NCI-H2029 (cell line): ENCODE measurements around the gene WWOX.

ENCODE experiments used
- DNase-seq: peaks from one replicate; lab custom pipeline; 2025; lab: John Stamatoyannopoulos, UW

The WWOX gene

DNA sequence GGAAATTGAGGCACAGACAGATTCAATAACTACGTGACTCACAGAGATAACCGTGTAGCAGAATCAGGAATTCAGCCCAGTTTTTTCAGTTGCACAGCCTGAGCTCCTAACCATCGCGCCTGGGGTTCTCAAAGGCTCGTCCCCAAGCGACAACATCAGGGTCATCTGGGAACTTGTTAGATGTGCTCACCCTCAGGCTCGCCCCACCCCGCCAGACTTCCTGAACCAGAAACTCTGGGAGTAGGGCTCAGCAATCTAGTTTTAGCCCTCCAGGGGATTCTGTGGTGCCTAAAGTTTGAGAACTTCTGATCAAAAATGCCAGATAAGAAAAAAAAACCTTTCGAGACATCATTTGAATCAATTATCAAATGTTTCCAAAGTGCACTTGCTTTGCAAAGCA lies 559.8 kb downstream of the WWOX start:
- DNase-seq, result no peak

DNA sequence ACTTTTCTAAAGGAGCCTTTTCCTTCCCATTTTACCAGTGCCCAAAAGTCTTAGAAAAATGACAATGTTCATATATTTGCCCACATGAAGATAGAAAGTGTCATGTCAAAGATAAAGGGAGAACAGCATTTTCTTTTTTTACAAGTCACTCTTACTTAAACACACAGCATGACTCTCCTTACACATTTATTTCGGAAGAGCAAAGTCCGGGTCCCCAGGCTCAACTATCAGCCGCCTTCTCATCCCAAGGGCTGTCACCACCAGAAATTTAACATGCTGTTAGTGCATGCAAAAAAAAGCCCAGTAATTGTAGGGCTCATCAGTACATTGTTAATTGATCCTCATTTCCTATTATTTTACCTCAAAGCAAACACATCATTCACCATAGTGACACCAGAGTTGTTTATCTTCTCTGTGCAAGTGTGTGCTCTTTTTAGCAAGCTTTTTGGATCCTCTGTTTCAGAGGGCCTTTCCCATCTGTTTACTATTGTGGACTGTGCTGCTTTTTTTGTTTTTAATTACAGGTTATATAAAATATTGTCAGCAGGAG lies 560.3 kb downstream of the WWOX start:
- DNase-seq, result no peak

DNA sequence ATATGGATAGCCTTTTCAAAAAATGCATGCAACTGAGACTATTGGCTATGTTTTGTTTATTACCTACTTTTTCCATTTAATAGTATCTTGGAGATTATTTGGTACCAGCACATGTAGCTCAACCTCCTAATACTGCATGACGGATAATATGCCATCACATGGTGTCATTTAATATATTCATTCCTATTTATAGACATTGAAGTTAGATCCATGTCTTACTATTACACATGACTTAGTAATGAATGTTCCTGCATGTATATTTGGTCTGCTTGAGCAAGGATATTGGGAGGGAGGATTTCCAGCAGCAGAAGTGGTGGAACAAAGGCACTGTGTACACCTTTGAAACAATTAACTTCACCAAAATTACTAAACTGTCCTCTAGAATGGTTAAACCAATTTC lies 561.3 kb downstream of the WWOX start:
- DNase-seq, result no peak

DNA sequence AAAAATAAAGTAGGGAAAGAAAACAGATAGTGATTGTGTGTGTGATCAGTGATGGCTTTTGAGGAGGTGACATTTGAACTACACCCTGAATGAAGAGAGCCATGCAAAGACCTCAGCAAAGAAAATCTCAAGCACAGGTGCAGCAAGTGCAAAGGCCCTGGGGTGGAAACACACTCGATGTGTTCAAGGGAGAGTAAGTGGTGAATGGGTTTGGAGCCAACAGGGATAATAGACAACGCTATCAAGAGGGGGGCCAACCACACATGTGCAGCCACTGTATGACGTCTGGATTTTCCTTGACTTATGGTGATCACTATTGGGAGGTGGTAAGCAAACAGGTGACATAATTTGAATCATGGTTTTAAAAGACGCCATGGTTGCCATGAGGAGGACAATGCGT lies 564.2 kb downstream of the WWOX start:
- DNase-seq, result no peak

DNA sequence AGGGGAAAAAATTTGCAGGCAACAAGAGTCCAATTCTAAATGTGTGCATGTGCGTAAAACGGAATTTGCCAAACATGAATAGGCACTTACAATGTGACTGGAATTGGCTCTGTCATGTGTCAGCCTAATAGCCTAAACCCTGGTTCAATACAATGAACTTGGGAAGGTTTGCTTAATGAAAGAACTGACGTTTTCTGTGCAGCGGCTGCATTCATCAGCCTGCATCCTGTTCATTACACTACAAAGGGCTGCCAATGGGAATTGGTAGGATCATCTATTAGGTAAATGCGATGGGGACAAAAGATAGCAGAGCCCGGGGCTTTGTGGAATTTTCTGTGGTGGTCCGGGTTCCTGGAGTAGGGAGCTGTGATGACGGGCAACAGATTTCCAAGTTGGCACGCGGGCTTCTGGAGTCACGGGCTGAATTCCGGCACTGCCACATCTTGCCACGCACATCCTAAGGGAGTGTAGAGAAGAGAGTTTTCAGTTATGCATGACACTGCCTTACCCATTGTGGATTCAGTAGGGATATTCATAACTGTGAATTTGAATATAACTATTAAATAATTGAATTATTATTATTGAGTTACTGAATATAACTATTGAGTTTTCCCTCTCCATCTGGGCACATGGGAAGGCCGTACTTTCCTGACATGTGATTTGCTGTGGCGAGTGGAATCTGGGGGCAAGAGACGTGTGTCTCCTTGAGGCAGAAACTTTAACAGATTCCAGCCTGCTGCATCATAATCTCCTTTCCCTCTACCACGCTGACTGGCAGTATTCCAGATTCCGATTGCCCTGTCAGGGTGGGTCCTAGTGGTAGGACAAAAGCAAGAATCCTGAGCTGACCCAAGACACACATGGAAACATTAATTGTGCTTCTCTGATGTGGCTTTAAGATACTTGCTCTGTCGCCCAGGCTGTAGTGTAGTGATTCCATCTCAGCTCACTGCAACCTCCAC lies 565.6 kb downstream of the WWOX start:
- DNase-seq, result no peak

DNA sequence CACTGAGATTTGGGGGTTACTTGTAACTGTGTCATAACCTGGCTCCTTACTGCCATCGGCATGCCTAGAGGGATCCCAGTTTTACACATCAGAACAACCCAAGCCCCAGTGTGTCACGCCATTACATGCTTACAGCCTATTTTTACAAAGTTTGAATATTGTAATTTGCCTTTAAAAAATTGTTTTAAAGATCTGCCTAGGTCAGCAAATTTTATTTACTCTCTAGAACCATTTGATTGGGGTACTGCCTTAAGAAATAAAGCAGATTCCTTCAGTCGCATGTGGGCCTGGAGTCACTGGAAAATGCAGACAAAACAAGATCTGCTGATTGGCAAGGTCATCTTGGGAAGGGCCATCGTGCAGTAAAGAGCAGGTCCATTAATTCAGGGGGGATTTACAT lies 566.9 kb downstream of the WWOX start:
- DNase-seq, result no peak

DNA sequence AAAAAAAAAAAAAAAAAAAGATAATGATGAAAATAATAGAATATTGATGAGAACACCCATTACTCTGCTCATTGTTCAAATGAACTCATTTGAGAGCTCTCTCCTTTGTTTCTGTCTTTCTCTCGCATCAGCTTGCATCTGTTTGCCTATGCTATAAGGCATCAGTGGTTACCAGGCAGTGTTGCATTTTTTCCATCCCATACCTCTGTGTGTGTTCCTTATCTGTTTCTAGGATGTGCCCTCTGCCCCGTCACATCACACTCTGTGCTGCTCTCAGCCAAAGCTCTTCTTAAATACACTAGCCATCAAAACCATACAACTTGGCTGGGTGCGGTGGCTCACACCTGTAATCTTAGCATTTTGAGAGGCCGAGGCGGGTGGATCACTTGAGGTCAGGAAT lies 568.2 kb downstream of the WWOX start:
- no peak for DNase-seq

DNA sequence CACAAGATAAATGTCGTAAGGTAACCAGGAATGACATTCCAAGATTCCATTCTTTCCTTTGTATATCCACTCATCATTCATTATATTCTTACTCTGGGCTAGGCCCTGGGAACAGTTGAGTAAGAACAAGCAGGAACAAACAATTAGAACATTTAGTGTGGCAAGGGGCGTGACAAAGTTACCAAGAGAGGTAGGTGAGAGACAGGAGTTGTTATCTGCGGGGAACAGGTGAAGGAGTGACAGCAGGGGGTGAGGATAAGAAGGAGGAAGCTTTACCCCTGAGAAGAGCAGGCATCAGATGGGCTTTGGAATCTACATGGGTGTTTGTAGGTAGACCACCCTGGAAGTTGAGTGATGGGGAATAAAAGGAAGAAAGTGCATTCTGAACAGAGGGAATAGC lies 568.9 kb downstream of the WWOX start:
- no peak for DNase-seq

DNA sequence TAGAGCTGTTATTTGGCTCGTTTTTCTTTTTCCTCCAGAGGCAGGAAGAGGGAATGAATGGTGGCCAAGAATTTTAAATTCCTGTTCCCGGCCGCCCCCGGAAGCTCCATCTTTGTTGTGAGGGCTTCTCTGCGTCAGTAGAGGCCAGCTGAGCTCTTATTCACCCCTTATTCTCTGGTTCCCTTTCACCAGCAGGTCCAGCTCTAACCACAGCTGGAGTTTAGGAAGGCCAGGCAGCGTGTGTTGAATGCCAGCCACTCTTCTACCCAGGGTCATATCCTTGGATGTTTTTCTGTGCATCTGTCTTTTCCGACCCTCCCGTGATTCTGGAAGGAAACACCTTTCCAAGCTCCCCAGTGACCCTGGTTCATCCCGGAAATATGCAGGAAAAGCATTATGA lies 570.5 kb downstream of the WWOX start:
- no peak for DNase-seq

DNA sequence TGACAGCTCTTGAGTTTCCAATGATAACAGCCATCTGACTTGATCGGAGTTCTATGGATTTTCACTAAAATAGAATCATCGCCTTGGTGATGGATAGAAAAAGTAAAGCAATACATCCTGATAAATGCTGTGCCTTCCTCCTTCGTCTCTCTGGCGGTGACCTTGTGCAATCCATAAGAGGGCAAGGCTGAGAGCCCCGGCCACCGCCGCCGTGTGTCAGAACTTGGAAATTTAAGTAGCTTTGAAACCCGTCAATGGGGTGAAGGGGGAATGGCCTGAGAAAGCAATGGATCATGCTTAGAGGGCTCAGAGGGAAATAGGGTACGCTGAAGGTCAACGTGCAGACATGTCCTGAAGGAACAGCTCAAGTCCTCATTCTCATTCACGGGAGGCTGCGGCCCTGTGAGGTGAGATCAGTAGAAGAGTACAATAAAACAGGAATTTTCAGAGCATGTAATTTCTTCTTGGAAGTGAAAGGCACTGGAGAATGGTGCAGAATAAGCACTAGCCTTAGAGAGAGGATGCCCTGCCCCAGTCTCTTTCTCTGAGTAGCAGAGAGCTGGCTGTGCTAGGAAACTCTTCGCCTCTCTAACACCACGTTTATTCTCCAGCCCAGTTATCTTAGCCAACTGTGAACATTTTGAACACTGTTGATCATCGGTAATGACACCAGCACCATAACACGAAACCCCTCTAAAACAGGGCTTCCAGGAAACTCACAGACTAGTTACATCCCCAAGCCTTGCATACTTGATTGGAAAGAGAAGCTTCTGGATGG lies 573.5 kb downstream of the WWOX start:
- no peak for DNase-seq

DNA sequence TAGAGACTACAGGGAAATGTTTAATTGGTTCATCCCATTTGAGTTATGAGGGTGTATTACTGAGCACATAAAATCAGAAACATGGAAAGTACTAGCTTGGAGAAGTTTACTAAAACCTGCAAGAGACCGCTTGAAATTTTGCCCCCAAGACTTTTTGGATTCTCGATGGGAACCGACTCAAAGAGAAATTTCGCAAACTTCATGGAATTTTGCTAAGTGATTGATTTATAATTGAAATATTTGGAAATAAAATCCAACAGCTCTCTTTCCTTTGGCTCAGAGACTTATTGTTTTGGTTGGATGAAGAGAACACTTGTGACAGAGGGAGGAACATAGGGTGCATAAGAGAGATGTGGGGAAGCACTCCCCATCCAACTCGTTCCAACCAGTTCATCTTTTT lies 574.4 kb downstream of the WWOX start:
- no peak for DNase-seq

DNA sequence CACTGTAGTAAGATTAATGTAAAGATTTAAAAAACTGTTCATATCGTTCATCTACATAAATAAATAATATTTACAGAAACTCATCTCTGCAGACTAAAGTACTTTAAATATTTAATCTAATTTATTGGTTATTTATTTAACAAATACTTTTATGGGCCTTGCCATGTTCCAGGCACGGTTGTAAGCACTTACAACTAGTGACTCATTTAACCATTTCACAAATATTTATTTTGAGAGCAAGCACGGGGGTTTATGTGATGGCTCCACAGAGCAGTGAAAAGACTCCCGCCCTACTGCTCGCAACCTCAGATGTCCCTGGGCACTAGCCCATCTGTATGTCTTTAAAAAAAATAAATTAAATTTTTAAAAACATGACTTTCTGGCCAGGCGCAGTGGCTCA lies 575.9 kb downstream of the WWOX start:
- DNase-seq, result peak; percentile 8

DNA sequence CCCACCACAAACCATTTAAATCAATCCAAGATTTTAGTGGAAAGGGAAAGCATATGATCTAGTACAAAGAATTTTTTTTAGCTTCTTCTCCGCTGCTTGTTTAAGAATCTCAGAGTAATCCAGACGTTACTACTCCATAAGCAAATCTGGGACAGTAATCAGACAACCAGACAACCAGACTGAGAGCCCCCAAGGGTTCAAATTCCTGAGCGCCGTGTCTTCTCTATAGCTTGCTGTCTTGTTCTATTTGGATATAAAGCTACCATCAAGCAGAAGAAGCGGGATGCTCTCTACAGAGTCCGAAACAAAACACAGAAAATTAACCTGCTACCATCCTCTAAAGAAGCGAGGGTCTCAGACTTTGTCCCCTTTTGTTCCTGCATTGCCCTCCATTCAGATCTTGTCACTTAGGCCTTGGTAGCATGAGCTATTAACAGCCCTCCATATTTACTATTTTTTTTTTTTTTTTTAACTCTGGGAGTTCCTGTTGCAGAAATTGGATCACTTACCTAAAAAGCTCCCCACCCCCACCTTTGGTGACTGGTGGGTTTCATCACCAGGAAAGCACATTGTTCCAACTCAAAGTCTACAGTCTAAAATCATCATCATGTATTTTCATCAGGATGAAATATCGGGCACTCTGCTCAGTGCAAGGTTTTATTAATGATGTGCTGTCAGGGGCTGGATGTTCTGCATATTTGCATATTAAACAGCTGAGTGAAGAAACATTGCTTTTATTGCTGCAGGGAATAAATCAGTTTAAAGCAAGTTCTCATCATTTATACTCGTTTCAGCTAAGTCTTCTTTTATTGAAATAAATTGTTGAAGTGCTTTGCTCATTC lies 576.7 kb downstream of the WWOX start:
- no peak for DNase-seq

DNA sequence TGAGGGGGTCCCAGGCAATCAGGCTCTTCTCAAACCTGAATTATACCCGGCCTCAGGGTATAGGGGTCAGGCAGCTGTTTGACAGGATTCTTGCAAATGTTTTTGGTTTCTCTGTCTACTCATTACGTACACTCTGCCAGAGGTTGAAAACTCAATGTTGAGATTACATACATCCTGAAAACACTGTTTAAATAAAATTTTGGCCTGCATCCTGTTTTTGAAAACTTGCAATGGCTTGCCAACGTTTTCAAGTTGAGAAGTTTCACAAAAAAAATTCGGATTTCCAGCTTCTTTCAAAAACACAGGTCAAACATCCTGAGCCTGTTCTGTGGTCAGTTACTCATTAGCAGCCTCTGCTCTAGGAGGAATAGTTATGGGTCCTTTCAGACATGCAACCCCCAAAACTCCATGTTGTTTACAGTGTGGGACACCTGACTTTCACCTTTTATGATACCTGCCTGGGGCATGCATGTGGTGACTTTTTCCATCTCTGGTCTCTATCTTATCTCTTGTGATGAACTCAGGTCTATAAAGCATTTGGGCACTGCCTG lies 577.8 kb downstream of the WWOX start:
- no peak for DNase-seq

DNA sequence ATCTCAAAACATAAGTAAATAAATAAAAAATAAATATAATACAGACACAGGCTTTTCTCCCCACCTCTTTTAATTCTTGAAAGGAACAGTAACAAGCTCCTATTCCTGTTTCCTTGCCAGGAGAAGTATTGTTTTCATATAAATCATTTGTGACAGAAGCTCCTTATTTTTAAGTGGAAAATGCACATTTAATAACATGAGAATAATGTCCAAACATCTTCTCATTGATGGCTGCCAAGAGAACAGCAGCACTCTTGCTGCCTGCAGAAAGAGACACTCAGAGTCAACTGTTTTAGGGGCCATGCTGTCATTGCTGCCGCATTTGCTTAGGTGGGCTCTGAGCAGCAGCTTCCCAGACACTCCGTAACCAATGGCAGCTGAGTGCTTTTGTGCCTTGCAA lies 580.1 kb downstream of the WWOX start:
- no peak for DNase-seq

DNA sequence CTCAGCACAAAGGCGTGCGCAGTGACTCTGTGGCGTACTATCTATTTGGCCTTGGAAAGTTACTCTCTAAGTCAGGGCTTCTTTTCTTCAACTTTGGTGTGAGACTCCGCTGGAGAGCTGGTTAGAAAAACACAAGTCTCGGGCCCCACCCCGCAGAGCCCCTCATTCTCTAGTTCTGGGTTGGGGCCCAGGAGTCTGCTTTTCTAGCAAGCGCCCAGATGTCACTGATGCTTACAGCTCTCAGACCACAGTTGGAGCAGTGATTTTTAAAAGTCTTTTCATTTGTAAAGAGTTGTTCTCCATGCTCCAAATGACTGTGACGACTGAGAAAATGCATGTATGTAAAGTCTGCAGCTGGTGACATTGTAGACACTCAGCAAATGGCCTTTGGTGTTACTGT lies 582.3 kb downstream of the WWOX start:
- no peak for DNase-seq

DNA sequence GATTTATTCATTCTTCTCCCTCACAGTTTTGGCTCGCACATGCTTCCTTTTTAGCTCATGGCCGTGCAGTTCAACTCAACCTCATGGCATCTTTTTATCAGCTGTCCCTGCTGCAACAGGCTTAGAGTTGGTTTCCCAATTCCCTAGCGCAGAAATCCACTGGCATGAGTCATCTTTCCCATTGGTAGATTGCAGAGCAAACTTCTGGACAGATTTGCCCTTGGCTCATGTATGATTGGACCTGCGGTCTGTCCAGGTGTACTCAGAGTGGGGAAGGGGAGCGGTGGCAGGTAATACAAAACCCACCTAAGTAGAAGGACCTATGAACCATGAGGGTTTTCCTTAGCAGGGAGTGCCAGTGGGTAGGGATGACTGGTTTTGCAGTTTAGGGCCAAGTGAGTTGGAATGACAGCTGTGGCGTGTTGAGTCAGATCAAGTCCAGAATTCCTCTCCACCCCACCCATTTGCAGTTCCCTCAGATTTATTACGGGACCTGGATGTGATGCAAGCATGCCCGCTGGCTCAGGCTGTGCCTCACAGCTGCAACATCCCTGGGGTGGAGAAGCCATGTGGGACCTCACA lies 584.7 kb downstream of the WWOX start:
- DNase-seq, result no peak

DNA sequence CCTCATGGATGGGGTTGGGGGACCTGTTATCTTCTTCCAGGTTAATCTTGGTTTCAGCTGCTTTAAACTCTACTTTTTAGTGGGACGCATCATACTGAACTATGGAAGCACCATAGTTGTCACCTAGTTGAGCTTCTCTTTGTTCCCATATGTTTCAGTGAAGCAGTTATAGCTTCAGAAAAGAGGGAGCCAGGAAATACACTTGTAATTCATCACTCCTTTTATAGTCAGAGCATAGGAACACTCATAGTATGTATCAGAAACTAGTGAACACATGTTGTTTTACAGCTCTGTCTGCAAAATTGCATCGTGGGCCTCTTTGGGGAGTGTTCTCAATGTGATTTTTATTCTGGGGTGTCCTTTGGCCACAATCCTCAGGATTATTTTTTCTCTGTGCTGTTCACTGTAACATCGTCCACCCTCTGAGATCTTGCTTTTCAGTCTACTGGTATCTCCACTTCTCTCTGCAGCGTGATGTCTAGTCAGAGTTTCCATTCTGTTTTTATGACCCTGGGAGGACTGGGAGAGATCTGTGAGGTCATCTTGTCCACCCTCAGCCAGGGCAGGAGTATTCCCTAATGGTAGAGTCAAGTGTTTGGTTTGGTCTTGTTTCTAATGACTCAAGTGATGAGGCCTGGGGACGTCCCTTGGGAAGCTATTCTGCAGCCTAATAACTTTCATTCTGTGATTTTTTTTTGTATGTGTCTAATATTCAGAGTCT lies 585.4 kb downstream of the WWOX start:
- no peak for DNase-seq

DNA sequence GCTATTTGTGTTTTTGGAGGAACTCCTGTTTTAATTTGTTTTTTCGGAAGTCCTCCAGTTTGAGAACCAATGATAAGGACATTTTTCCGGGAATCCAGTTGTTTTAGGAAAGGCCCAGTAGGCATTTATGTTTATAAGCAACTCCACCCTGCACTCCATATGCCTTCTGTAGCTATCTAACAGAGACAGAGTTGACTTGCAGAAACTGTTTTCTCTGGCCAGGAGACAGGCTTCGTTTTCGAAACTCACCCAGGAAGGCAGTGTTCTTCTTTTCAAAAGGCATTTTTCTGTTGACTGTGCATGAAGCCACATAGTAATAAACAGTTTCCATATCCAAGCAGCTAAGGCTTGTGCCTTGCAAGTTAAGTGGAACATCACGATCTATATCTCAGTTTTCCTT lies 587.1 kb downstream of the WWOX start:
- DNase-seq, result no peak

DNA sequence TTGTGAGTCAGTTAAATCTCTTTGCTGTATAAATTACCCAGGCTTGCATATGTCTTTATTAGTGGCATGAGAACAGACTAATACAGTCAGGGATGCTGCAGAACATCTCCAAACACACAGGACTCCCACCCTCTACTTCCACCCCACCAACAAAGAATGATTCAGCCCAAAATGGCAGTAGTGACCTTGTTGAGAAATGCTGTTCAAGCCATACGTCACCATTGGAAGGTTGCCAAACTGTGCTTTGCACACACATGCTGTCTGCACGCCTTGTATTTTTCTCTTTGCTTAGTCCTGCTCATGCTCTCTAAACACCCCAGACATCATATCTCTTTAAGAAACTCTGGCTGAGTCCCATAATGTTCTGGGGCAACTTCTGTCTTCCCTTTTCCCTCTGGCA lies 589.6 kb downstream of the WWOX start:
- DNase-seq, result no peak

DNA sequence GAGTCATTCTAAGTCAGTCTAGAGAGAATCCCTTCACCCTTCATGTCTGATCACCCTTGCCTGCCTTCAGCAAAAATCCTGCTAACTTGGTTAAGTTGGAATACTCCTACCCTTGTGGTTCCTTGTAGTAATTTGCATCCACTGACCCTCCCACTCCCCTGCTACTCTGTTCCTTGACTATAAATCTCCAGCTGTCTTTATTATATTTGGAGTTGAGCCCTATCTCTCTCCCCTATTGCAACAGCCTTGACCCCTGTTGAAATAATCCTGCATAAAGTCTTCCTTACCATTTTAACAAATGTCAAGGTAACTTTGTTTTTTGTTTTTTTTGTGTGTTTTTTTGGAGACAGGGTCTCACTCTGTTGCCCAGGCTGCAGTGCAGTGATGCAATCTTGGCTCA lies 590.1 kb downstream of the WWOX start:
- no peak for DNase-seq
